ENCODE results near the gene BGLAP.

DNA sequence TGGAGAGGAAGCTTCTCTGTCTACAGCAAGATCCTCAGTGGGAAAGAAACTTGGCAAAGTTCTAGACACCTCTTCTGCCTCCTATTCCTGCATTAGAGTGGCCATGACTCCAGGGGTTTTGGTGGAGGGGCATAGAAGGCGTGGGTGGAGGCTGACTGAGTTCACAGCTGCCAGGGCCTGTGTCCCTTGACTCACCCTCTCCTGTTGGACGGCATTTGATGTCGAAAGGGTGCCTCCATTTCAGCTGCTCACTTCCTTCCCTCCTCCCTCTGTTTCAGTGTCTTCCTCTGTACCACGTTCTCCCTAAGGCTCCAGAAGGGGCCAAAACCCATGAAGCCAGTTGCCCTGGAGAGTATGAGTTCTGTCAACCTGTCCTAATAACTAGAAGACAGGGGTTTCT lies 42.8 kb downstream of the BGLAP start:
- no peak for TF ChIP-seq EZH2 (IDR thresholded peaks at IDR 0.05; ENCODE audit: borderline replicate concordance, low read depth, low read length, poor library complexity, severe bottlenecking)
- TF ChIP-seq, protein P1, sequence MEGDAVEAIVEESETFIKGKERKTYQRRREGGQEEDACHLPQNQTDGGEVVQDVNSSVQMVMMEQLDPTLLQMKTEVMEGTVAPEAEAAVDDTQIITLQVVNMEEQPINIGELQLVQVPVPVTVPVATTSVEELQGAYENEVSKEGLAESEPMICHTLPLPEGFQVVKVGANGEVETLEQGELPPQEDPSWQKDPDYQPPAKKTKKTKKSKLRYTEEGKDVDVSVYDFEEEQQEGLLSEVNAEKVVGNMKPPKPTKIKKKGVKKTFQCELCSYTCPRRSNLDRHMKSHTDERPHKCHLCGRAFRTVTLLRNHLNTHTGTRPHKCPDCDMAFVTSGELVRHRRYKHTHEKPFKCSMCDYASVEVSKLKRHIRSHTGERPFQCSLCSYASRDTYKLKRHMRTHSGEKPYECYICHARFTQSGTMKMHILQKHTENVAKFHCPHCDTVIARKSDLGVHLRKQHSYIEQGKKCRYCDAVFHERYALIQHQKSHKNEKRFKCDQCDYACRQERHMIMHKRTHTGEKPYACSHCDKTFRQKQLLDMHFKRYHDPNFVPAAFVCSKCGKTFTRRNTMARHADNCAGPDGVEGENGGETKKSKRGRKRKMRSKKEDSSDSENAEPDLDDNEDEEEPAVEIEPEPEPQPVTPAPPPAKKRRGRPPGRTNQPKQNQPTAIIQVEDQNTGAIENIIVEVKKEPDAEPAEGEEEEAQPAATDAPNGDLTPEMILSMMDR (conservative IDR thresholded peaks at IDR 0.05; ENCODE audit: low read depth, low read length): no peak
